B cell (primary cell): ENCODE measurements around the gene ATP8B3. TPM values are rescaled to one million over a fixed set of nuclear protein-coding genes. Genes with fewer than 3 reads are reported as not detected.
A peak's percentile ranks its signal among the peaks of the same experiment; 100 is the strongest.

Experiments used
- ATAC-seq: fragments of 200-7000 bp; cut with Tn5 transposase; one replicate; pipeline ENCODE4 v1.10.0; 2021; ENCODE audit warnings: low read depth, mild to moderate bottlenecking, moderate number of reproducible peaks, moderate library complexity
- CTCF ChIA-PET: fragments of 350-600 bp; sonication (Branson Sonifier 250); formaldehyde crosslinking; loops from one replicate; lab custom pipeline; 2021; ENCODE audit warnings: antibody characterized with exemption, inconsistent platforms; lab: Charles Lee
- POLR2A ChIA-PET: fragments of 350-600 bp; sonication (Branson Sonifier 250); formaldehyde crosslinking; loops from one replicate; lab custom pipeline; 2021; ENCODE audit warnings: antibody characterized with exemption; lab: Charles Lee
- DNase-seq: peaks from one replicate; pipeline ENCODE4 v3.0.0; 2013
- H2AFZ ChIP-seq: 2 replicates; pipeline ENCODE4 v1.6.1; 2012; ENCODE audit warnings: mild to moderate bottlenecking, low read depth, low read length; ENCODE audit not compliant: insufficient read depth, poor library complexity, severe bottlenecking
- H3K27ac ChIP-seq, 2 donors: 1 replicate in 1 of 2; 2 replicates in 1 of 2; pipeline ENCODE4 v1.5.1; 2012 to 2013; ENCODE audit warnings: low read length in 2 of 2, mild to moderate bottlenecking in 2 of 2, moderate library complexity in 1 of 2
- H3K27me3 ChIP-seq, 4 experiments: fragments of 200-600 bp in 1 of 4; sonication (generic) in 1 of 4; replicated peaks in 1 of 4; 1 replicate in 2 of 4; 2 replicates in 2 of 4; pipeline versions ENCODE4 v1.6.1 to v1.7.0; 2013 to 2016; ENCODE audit warnings: low read length in 3 of 4, mild to moderate bottlenecking in 2 of 4, mixed read lengths in 1 of 4, moderate library complexity in 1 of 4; ENCODE audit not compliant: insufficient read depth in 4 of 4, control insufficient read depth in 3 of 4; ENCODE audit errors: control extremely low read depth in 1 of 4
- H3K36me3 ChIP-seq, 2 experiments: replicated peaks in 1 of 2; 1 replicate in 1 of 2; 2 replicates in 1 of 2; pipeline versions ENCODE4 v1.6.1 to v1.7.1; 2013; ENCODE audit warnings: low read length in 1 of 2; ENCODE audit not compliant: insufficient read depth in 2 of 2, control insufficient read depth in 1 of 2; ENCODE audit errors: control extremely low read depth in 1 of 2, extremely low read depth in 1 of 2
- H3K4me1 ChIP-seq, 2 donors: fragments of 200-600 bp in 1 of 2; sonication (generic) in 1 of 2; 1 replicate in 1 of 2; 2 replicates in 1 of 2; pipeline versions ENCODE4 v1.5.1 to v1.6.1; 2013 to 2017; ENCODE audit warnings: low read length in 2 of 2; ENCODE audit not compliant: control insufficient read depth in 2 of 2, insufficient read depth in 2 of 2
- H3K4me2 ChIP-seq: replicated peaks from 2 replicates; pipeline ENCODE3; 2012; ENCODE audit warnings: mild to moderate bottlenecking, low read depth, low read length; ENCODE audit not compliant: poor library complexity, severe bottlenecking
- H3K4me3 ChIP-seq, 5 experiments: fragments of 200-600 bp in 1 of 5; sonication (generic) in 1 of 5; 1 replicate in 3 of 5; 2 replicates in 2 of 5; pipeline versions ENCODE4 v1.5.1 to v1.7.0; 2011 to 2016; ENCODE audit warnings: low read length in 4 of 5, mild to moderate bottlenecking in 4 of 5, low read depth in 2 of 5, control low read depth in 1 of 5, moderate library complexity in 1 of 5; ENCODE audit not compliant: insufficient read depth in 1 of 5; ENCODE audit errors: control extremely low read depth in 1 of 5, extremely low read depth in 1 of 5
- H3K79me2 ChIP-seq: fragments of 200-600 bp; sonication (generic); one replicate; pipeline ENCODE4 v1.6.0; 2016; ENCODE audit warnings: low read length; ENCODE audit not compliant: control insufficient read depth, insufficient read depth
- H3K9ac ChIP-seq: fragments of 200-600 bp; sonication (generic); 2 replicates; pipeline ENCODE4 v1.6.1; 2017; ENCODE audit warnings: mild to moderate bottlenecking, low read length, moderate library complexity
- H3K9me3 ChIP-seq, 3 donors: one replicate each; pipeline versions ENCODE4 v1.6.1 to v1.7.1; 2013; ENCODE audit warnings: low read length in 2 of 3; ENCODE audit not compliant: control insufficient read depth in 2 of 3, insufficient read depth in 1 of 3; ENCODE audit errors: control extremely low read depth in 1 of 3
- H4K20me1 ChIP-seq: 2 replicates; pipeline ENCODE4 v1.6.0; 2012; ENCODE audit warnings: mild to moderate bottlenecking, low read length; ENCODE audit not compliant: insufficient read depth, control insufficient read depth, poor library complexity, severe bottlenecking
- H3K27ac Mint-ChIP-seq: one replicate; pipeline ENCODE4 v1.8.0; 2021; ENCODE audit warnings: mixed read lengths
- H3K27me3 Mint-ChIP-seq: one replicate; pipeline ENCODE4 v1.8.0; 2021; ENCODE audit warnings: mixed read lengths
- H3K4me1 Mint-ChIP-seq: one replicate; pipeline ENCODE4 v1.8.0; 2021; ENCODE audit warnings: mixed read lengths
- H3K4me3 Mint-ChIP-seq: one replicate; pipeline ENCODE4 v1.8.0; 2021; ENCODE audit warnings: mixed read lengths
- H3K9me3 Mint-ChIP-seq: one replicate; pipeline ENCODE4 v1.8.0; 2022; ENCODE audit warnings: mixed read lengths; ENCODE audit not compliant: insufficient read depth
- EZH2 ChIP-seq: IDR thresholded peaks from 2 replicates; pipeline ENCODE4 v1.6.1; 2012; ENCODE audit warnings: borderline replicate concordance, low read depth, mild to moderate bottlenecking, moderate library complexity, low read length; ENCODE audit not compliant: insufficient read depth, poor library complexity, severe bottlenecking
- WGBS: methylation state at CpG from one replicate; pipeline ENCODE4 v1.1.5; 2013; ENCODE audit warnings: missing lambda C conversion rate; ENCODE audit not compliant: insufficient coverage; 5-methylcytosine and 5-hydroxymethylcytosine counted together
- intact Hi-C: fragments of 100-400 bp; cut with micrococcal nuclease; formaldehyde crosslinking; loops from one replicate; pipeline ENCODE4 v1.10.0; 2022
- polyA minus RNA-seq: library from RNA; depleted of rRNA, polyadenylated mRNA; stranded (reverse); fragments of >200 nt; gene quantifications from 2 replicates; pipeline ENCODE4 v1.2.3, GENCODE V29; 2012
- polyA plus RNA-seq: library from polyadenylated mRNA; depleted of rRNA; stranded (reverse); fragments of >200 nt; gene quantifications from 2 replicates; pipeline ENCODE4 v1.2.3, GENCODE V29; 2012
- total RNA-seq, 2 donors: library from RNA; stranded (reverse); fragments of 120-200 nt in 1 of 2; gene quantifications; 1 replicate in 1 of 2; 2 replicates in 1 of 2; pipeline versions ENCODE4 v1.2.3 to v1.2.4, GENCODE V29; 2013 to 2022
- TF ChIP-seq, protein P1 (sequence below): fragments of 200-600 bp; IDR thresholded peaks from one replicate; pipeline ENCODE4 v1.8.0; 2022; ENCODE audit warnings: antibody characterized with exemption, mild to moderate bottlenecking

ATP8B3 gene, protein sequence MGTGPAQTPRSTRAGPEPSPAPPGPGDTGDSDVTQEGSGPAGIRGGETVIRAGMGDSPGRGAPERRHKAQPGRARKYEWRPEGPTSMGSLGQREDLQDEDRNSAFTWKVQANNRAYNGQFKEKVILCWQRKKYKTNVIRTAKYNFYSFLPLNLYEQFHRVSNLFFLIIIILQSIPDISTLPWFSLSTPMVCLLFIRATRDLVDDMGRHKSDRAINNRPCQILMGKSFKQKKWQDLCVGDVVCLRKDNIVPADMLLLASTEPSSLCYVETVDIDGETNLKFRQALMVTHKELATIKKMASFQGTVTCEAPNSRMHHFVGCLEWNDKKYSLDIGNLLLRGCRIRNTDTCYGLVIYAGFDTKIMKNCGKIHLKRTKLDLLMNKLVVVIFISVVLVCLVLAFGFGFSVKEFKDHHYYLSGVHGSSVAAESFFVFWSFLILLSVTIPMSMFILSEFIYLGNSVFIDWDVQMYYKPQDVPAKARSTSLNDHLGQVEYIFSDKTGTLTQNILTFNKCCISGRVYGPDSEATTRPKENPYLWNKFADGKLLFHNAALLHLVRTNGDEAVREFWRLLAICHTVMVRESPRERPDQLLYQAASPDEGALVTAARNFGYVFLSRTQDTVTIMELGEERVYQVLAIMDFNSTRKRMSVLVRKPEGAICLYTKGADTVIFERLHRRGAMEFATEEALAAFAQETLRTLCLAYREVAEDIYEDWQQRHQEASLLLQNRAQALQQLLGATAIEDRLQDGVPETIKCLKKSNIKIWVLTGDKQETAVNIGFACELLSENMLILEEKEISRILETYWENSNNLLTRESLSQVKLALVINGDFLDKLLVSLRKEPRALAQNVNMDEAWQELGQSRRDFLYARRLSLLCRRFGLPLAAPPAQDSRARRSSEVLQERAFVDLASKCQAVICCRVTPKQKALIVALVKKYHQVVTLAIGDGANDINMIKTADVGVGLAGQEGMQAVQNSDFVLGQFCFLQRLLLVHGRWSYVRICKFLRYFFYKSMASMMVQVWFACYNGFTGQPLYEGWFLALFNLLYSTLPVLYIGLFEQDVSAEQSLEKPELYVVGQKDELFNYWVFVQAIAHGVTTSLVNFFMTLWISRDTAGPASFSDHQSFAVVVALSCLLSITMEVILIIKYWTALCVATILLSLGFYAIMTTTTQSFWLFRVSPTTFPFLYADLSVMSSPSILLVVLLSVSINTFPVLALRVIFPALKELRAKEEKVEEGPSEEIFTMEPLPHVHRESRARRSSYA (N-terminal part only)
- total RNA-seq (3.7 and 5.1 TPM in 2 replicates), polyA plus RNA-seq (0.89 and 1.4 TPM in 2 replicates), polyA minus RNA-seq (0.34 and 0.50 TPM in 2 replicates)
- 0.19 TPM for total RNA-seq (2013)

DNA sequence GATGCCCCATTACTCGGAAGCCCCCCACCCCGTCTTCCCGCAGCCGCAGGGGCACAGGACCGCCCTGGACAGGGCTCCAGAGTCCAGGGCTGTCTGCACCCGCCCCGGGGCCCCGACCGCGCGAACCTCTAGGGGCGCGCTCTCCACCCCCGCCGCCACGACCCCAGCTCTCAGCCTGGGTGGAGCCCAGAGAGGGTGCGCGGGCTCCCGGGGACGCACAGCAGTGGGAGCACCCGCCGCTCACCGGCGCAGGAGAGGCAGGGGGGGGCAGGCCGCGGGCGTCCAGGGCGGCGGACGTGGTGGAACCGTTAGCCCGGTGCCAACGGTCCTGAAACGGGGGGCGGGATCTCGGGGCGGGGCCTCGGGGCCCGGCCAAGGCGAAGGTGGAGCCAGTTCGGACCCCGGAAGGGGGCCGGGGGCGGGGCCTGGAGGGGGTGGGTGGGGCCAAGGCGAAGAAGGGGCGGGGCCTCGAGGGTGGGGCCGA is at the start of gene ATP8B3:
TSS of gene ATP8B3 (minus strand) at position 335 of the 484 bp plus-strand sequence. CDS start 540 bp downstream, outside the sequence.
- Histone ChIP-seq H3K4me1 (peaks cover 9 to 19% of the 10 kb centered on the region in 2 donors), H4K20me1 (peaks cover 13% of the 10 kb centered on the region), H2AFZ (peak within 1 kb of the TSS; percentile 98), H3K9me3 (peaks cover 0 to 5% (median 0%) of the 10 kb centered on the region in 3 donors), H3K4me2 (peak within 1 kb of the TSS; percentile 99), H3K4me3 (peak within 1 kb of the TSS; percentile 35 to 73 (median 61)), H3K79me2 (no peaks in the 10 kb centered on the region), H3K9ac (peak within 1 kb of the TSS; percentile 70), H3K27ac (peak within 1 kb of the TSS in 1 of 2 donors; percentile 0), H3K27me3 (no peaks in the 10 kb centered on the region), H3K36me3 (peaks cover 0 to 14% of the 10 kb centered on the region in 2 experiments)
- ChIA-PET CTCF (interaction anchor here (1.4 to 2.0 kb wide), 2 partner anchors 14 to 321 kb away, joined by 3 to 5 read pairs; partner anchors contain the start of genes PCSK4 and REEP6), POLR2A (no interaction called here)
- DNase-seq (no peak), ATAC-seq (peak; percentile 82)
- WGBS: 2% methylated on average over 34 of the region's 48 CpGs
- peak within 1 kb of the TSS; percentile 97 for H3K4me3 Mint-ChIP-seq
- peaks cover 12% of the 10 kb centered on the region for H3K4me1 Mint-ChIP-seq
- TF ChIP-seq, protein P1, sequence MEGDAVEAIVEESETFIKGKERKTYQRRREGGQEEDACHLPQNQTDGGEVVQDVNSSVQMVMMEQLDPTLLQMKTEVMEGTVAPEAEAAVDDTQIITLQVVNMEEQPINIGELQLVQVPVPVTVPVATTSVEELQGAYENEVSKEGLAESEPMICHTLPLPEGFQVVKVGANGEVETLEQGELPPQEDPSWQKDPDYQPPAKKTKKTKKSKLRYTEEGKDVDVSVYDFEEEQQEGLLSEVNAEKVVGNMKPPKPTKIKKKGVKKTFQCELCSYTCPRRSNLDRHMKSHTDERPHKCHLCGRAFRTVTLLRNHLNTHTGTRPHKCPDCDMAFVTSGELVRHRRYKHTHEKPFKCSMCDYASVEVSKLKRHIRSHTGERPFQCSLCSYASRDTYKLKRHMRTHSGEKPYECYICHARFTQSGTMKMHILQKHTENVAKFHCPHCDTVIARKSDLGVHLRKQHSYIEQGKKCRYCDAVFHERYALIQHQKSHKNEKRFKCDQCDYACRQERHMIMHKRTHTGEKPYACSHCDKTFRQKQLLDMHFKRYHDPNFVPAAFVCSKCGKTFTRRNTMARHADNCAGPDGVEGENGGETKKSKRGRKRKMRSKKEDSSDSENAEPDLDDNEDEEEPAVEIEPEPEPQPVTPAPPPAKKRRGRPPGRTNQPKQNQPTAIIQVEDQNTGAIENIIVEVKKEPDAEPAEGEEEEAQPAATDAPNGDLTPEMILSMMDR: no peak
- TF ChIP-seq EZH2: no peak
- H3K9me3 Mint-ChIP-seq: no peaks in the 10 kb centered on the region
- peak within 1 kb of the TSS; percentile 87 for H3K27ac Mint-ChIP-seq
- no peaks in the 10 kb centered on the region for H3K27me3 Mint-ChIP-seq
- intact Hi-C loops: loop anchor here (1.0 to 5.0 kb wide), 4 partner anchors 36 to 615 kb away; partner anchors contain the start of genes MEX3D, PCSK4, REXO1 and TIMM13
